ENCODE data around the gene CIROP. TPM values are rescaled to one million over a fixed set of nuclear protein-coding genes. Genes with fewer than 3 reads are reported as not detected.

Gene CIROP
- total RNA-seq, 1 experiment from 2014 or later: not detected

GRCh38 chr14:23051141-23052057, 53.4 kb downstream of the CIROP start:
- H2BK15ac ChIP-seq (ENCODE audit: low read depth, low read length): no peak overlapping the region
- no peak overlapping the region for H3K56ac ChIP-seq (ENCODE audit: insufficient read length, low read depth, low read length)
- no peak overlapping the region for H3K27ac ChIP-seq (ENCODE audit: insufficient read length, low read depth, low read length)
- no peak overlapping the region for H3K9ac ChIP-seq (ENCODE audit: extremely low read depth, insufficient read length, low read length)
- Mint-ChIP-seq H3K9me3 (no peaks in the 10 kb centered on the region), H3K4me3 (no peak overlapping the region), H3K36me3 (ENCODE audit: insufficient read depth in 1 of 3, low read depth in 3 of 3) (peaks cover 13 to 46% (median 25%) of the 10 kb centered on the region in 3 experiments), H3K4me1 (peaks cover 8 to 15% of the 10 kb centered on the region in 2 experiments), H3K27ac (no peak overlapping the region), H3K27me3 (ENCODE audit: low read depth) (peaks cover 2% of the 10 kb centered on the region; the same call in 1 of the 2 replicates)
- no peak overlapping the region for H2AK5ac ChIP-seq (ENCODE audit: insufficient read length, low read length)
- H3K4ac ChIP-seq (ENCODE audit: low read depth, low read length): no peak overlapping the region
- H4K8ac ChIP-seq (replicated peaks; ENCODE audit: insufficient read length, low read depth, low read length): no peak overlapping the region
- no peaks in the 10 kb centered on the region; the same call in 1 of the 2 replicates for H3K4me1 ChIP-seq (ENCODE audit: insufficient read depth, low read length)
- no peak overlapping the region for H2BK12ac ChIP-seq (ENCODE audit: insufficient read length, low read depth, low read length)
- no peaks in the 10 kb centered on the region for H3K79me2 ChIP-seq (ENCODE audit: insufficient read depth, low read length)
- H4K91ac ChIP-seq (ENCODE audit: insufficient read length, low read depth, low read length): no peak overlapping the region
- TF ChIP-seq, protein P1, sequence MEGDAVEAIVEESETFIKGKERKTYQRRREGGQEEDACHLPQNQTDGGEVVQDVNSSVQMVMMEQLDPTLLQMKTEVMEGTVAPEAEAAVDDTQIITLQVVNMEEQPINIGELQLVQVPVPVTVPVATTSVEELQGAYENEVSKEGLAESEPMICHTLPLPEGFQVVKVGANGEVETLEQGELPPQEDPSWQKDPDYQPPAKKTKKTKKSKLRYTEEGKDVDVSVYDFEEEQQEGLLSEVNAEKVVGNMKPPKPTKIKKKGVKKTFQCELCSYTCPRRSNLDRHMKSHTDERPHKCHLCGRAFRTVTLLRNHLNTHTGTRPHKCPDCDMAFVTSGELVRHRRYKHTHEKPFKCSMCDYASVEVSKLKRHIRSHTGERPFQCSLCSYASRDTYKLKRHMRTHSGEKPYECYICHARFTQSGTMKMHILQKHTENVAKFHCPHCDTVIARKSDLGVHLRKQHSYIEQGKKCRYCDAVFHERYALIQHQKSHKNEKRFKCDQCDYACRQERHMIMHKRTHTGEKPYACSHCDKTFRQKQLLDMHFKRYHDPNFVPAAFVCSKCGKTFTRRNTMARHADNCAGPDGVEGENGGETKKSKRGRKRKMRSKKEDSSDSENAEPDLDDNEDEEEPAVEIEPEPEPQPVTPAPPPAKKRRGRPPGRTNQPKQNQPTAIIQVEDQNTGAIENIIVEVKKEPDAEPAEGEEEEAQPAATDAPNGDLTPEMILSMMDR (conservative IDR thresholded peaks at IDR 0.05): no peak
- H2BK5ac ChIP-seq (ENCODE audit: insufficient read length, low read length): no peak overlapping the region
- peaks cover 3% of the 10 kb centered on the region for H3K23me2 ChIP-seq (ENCODE audit: insufficient read length, low read depth, low read length, poor library complexity, severe bottlenecking)
- no peaks in the 10 kb centered on the region for H3K79me1 ChIP-seq (ENCODE audit: insufficient read depth, low read depth, low read length, poor library complexity, severe bottlenecking)
- no peak overlapping the region for H3K23ac ChIP-seq (ENCODE audit: insufficient read length, low read depth, low read length)
- H4K20me1 ChIP-seq (ENCODE audit: control insufficient read depth, insufficient read depth, insufficient read length): no peaks in the 10 kb centered on the region
- H3K9me3 ChIP-seq (ENCODE audit: control insufficient read depth, low read depth, low read length): no peaks in the 10 kb centered on the region
- no peak overlapping the region for H2AFZ ChIP-seq (ENCODE audit: low read length)
- no peak overlapping the region for H2BK20ac ChIP-seq (ENCODE audit: low read depth, low read length, poor library complexity, severe bottlenecking)
- no peak overlapping the region for H4K5ac ChIP-seq (ENCODE audit: insufficient read length, low read depth, low read length)
- no CpG with 5 or more reads among the region's 5 CpGs for WGBS (ENCODE audit: extremely low coverage, insufficient read length, low lambda C conversion rate)
- no peak overlapping the region for H2BK120ac ChIP-seq (ENCODE audit: low read depth, low read length, poor library complexity, severe bottlenecking)
- H3K18ac ChIP-seq (ENCODE audit: insufficient read length, low read depth, low read length): no peak overlapping the region
- no peak overlapping the region for H3K14ac ChIP-seq (ENCODE audit: insufficient read depth, low read length)
- no peak overlapping the region for H3T11ph ChIP-seq (ENCODE audit: low read length)
- no peaks in the 10 kb centered on the region for H3K27me3 ChIP-seq (ENCODE audit: insufficient read depth, low read length)
- H3K4me2 ChIP-seq (ENCODE audit: insufficient read depth, insufficient read length, low read length): no peak overlapping the region
- no peak for DNase-seq

Other genes with a start within 250 kb of the CIROP start
- 12.7 and 13.3 TPM in 2 replicates for gene LRP10, start 233.2 kb downstream of the CIROP start, total RNA-seq (2021)
- 1.2 and 1.4 TPM in 2 replicates for gene REM2, start 221.8 kb downstream of the CIROP start, total RNA-seq (2021)
- gene RBM23, start 185.8 kb downstream of the CIROP start, total RNA-seq (2021): 77.2 and 79.0 TPM in 2 replicates
- gene PRMT5, start 175.6 kb downstream of the CIROP start, total RNA-seq (2021): 141 and 147 TPM in 2 replicates
- 62.7 and 66.3 TPM in 2 replicates for gene HAUS4, start 147.9 kb downstream of the CIROP start, total RNA-seq (2021)
- gene AJUBA, start 122.4 kb downstream of the CIROP start, total RNA-seq (2021): 44.3 and 44.9 TPM in 2 replicates
- gene C14orf93, start 94.8 kb downstream of the CIROP start, total RNA-seq (2021): 6.9 and 8.2 TPM in 2 replicates
- gene PSMB5, start 70.1 kb downstream of the CIROP start, total RNA-seq (2021): 252 and 253 TPM in 2 replicates
- gene PSMB11, start 62.8 kb downstream of the CIROP start, total RNA-seq (2021): not detected in 2 replicates
- 16.7 and 16.9 TPM in 2 replicates for gene CDH24, start 47.5 kb downstream of the CIROP start, total RNA-seq (2021)
- 314 and 333 TPM in 2 replicates for gene ACIN1, start 9.9 kb downstream of the CIROP start, total RNA-seq (2021)
- 65.1 and 66.9 TPM in 2 replicates for gene C14orf119, start 9.5 kb downstream of the CIROP start, total RNA-seq (2021)
- gene CEBPE, start 14.3 kb upstream of the CIROP start, total RNA-seq (2021): not detected in 2 replicates
- gene SLC7A8, start 78.7 kb upstream of the CIROP start, total RNA-seq (2021): 77.9 and 84.5 TPM in 2 replicates
- 0.15 and 0.39 TPM in 2 replicates for gene RNF212B, start 132.9 kb upstream of the CIROP start, total RNA-seq (2021)
- gene HOMEZ, start 181.1 kb upstream of the CIROP start, total RNA-seq (2021): 6.2 and 6.5 TPM in 2 replicates
- 2.6 and 3.9 TPM in 2 replicates for gene PPP1R3E, start 197.9 kb upstream of the CIROP start, total RNA-seq (2021)
- gene BCL2L2, start 201.8 kb upstream of the CIROP start, total RNA-seq (2021): 8.4 and 8.8 TPM in 2 replicates
- 331 and 333 TPM in 2 replicates for gene PABPN1, start 216.5 kb upstream of the CIROP start, total RNA-seq (2021)
- gene SLC22A17, start 247.9 kb upstream of the CIROP start, total RNA-seq (2021): 33.0 and 34.0 TPM in 2 replicates

Measured in H9 (cell line).